HG03575 (cell line): ENCODE measurements around the gene C7orf57.

Experiments
- ATAC-seq: cut with Tn5 transposase; IDR thresholded peaks from one replicate; pipeline ENCODE4 v1.9.1; 2021; ENCODE audit not compliant: unreplicated experiment, insufficient number of reproducible peaks, low FRiP score; ENCODE audit errors: extremely low read depth

The C7orf57 gene

DNA sequence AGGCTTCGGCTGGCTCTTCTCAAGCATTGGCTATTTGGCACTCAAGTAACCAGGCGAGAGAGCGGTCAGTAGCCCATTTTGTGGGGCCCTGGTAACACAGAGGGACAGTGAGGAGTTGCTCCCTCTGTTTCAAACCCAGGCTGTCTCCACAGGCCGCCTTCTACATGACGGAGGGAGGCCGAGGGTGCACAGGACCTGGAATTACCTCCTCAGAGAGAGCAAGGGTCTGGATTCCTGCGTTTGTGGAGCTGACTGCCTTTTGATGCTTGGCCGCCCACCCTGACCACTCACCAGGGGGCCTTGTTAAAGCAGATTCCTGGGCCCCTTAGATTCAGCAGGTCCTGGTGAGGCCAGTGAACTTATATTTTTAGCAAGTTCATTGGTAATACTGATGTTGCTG, 66.0 kb downstream of the C7orf57 start:
- no peak for ATAC-seq

GRCh38 chr7:48101968-48102367, 66.6 kb downstream of the C7orf57 start:
- ATAC-seq: no peak

- ATAC-seq: no peak
Observed at GRCh38 chr7:48102530-48102929, 67.2 kb downstream of the C7orf57 start.

GRCh38 chr7:48105045-48105444, 69.7 kb downstream of the C7orf57 start:
- ATAC-seq: no peak

DNA sequence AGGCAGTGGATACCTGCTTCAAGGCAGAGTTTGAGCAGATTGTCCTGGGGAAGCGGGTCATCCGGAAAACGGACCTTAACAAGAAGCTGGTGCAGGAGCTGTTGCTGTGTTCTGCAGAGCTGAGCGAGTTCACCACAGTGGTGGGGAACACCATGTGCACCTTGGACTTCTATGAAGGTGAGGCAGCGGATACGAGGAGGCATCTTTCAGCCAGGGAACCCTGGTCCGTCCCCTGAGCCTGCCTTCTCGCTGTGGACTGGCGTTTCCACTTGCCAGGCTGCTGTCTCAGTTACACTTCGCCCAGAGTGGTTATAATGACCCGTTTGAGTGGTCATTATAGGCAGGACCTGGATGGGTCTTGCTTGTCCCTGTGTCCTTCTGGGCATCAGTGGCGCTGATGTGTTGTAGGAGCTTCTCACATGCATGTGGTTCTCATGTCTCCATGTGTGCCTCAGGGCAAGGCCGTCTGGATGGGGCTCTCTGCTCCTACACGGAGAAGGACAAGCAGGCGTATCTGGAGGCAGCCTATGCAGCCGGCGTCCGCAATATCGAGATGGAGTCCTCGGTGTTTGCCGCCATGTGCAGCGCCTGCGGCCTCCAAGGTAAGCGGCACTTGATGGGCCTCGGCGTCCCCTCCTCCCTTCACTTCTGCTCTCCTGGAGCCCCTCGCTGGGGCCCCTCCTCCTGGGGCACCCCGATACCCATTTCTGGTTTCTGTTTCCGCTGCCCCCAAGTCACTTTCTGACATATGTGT, 71.7 kb downstream of the C7orf57 start:
- ATAC-seq: no peak

DNA sequence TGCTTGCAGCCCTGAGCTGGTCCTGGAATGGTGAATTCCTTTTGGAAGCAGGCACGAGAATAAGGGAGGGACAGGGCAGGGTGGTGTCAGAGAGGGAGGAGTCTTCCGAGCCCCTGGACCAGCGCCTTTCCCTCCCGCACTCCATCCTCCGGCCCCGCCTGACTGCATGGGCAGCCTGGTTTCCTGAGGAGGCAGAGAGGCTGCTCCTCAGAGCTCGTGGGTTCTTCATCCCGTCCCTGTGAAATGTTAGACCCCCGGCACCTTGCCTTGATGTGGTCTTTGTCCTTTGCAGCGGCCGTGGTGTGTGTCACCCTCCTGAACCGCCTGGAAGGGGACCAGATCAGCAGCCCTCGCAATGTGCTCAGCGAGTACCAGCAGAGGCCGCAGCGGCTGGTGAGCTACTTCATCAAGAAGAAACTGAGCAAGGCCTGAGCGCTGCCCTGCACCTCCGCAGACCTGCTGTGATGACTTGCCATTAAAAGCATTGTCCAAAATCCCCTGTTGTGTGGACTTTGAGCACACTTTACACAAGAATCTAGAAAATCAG, 72.7 kb downstream of the C7orf57 start:
- no peak for ATAC-seq

- ATAC-seq: no peak
Observed at GRCh38 chr7:48108959-48109847, 73.9 kb downstream of the C7orf57 start.

DNA sequence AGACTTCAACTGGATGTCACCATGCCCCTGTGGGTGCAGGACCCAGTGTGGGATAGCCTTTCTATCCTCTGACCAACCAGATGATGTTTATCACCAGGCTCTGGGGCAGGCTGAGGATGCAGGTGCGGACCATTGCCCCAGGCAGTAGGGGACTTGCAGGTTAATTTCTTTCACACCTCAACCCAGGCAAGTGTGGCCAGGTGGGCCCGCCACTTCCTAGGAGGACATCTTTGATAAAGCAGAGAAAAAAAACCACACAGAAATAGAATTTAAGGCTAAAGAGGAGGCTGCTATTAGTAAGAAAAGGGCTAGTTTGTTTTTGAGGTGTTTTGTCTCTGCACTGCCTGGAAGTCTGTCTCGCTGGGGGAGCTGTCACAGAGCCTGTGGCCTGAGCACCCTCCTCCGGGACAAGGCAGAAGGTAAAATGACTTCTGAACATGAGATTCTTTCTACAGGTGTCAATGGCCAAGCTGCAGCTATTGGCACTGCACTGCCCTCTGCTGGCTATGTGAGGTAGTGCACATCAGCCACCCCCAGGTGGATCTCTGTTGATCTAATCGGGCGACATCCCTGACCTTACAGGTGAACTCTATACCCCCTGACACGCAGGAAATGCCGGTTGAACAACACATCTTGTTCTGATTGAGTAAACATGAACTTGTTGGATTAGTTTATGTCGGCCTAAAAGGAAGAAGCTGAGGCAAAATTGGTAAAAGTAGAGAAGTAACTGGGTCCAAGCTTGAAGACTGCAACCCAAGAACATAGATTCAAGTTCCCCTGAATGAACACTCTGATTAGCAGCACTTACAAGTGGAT, 74.7 kb downstream of the C7orf57 start:
- ATAC-seq: peak; percentile 59

DNA sequence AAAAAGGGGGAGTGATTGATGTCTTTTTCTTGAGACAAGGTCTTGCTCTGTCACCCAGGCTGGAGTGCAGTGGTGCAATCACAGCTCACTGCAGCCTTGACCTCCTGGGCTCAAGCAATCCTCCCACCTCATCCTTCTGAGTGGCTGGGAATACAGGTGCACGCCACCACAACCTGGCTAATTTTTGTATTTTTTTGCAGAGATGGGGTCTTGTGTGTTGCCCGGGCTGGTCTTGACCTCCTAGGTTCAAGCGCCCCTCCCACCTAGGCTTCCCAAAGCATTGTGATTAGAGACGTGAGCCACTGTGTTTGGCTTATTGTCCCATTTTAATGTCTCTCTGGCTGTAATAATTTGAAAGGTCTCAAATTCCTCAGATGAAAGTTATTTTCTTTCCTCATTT, 75.5 kb downstream of the C7orf57 start:
- ATAC-seq: no peak
